DOHH2 (cell line): Measurements from ENCODE around the gene WDFY3.

Source experiments
- H3F3A ChIP-seq: fragments of 200-600 bp; sonication (generic), shearing (Covaris generic); 2 replicates; pipeline ENCODE4 v1.6.0; 2016; ENCODE audit warnings: antibody characterized with exemption, mild to moderate bottlenecking; ENCODE audit not compliant: control insufficient read depth, insufficient read depth
- H3K27ac ChIP-seq: fragments of 200-600 bp; sonication (generic); 2 replicates; pipeline ENCODE4 v1.5.1; 2014; ENCODE audit warnings: low read depth, mild to moderate bottlenecking, low read length, moderate library complexity
- H3K27me3 ChIP-seq: fragments of 200-600 bp; sonication (generic); 2 replicates; pipeline ENCODE4 v1.6.1; 2014; ENCODE audit warnings: mild to moderate bottlenecking, low read length, mixed read lengths; ENCODE audit not compliant: control insufficient read depth
- H3K36me3 ChIP-seq: fragments of 200-600 bp; sonication (generic); 2 replicates; pipeline ENCODE4 v1.6.1; 2014; ENCODE audit warnings: mild to moderate bottlenecking, low read length, moderate library complexity, mixed read lengths; ENCODE audit not compliant: control insufficient read depth
- H3K4me1 ChIP-seq: fragments of 200-600 bp; sonication (generic); 2 replicates; pipeline ENCODE4 v1.6.1; 2014; ENCODE audit warnings: mild to moderate bottlenecking, low read length, mixed read lengths; ENCODE audit not compliant: control insufficient read depth
- H3K4me2 ChIP-seq: fragments of 200-600 bp; sonication (generic); 2 replicates; pipeline ENCODE4 v1.6.0; 2014; ENCODE audit warnings: mild to moderate bottlenecking, low read length, moderate library complexity
- H3K4me3 ChIP-seq: fragments of 200-600 bp; sonication (generic); 2 replicates; pipeline ENCODE4 v1.5.1; 2014; ENCODE audit warnings: mild to moderate bottlenecking, low read length, mixed read lengths
- H3K79me2 ChIP-seq: fragments of 200-600 bp; sonication (generic); 2 replicates; pipeline ENCODE4 v1.6.1; 2014; ENCODE audit warnings: mild to moderate bottlenecking, low read length, mixed read lengths; ENCODE audit not compliant: control insufficient read depth
- H3K9me2 ChIP-seq: fragments of 200-600 bp; sonication (generic); replicated peaks from 2 replicates; pipeline ENCODE4 v1.6.1; 2014; ENCODE audit warnings: mild to moderate bottlenecking, low read length, mixed read lengths; ENCODE audit not compliant: control insufficient read depth
- H3K9me3 ChIP-seq: fragments of 200-600 bp; sonication (generic); 2 replicates; pipeline ENCODE4 v1.6.1; 2014; ENCODE audit warnings: antibody characterized with exemption, low read length, mixed read lengths; ENCODE audit not compliant: control insufficient read depth, insufficient read depth
- H4K20me1 ChIP-seq: fragments of 200-600 bp; sonication (generic); 2 replicates; pipeline ENCODE4 v1.6.0; 2014; ENCODE audit warnings: low read depth, mild to moderate bottlenecking, antibody characterized with exemption, low read length, moderate library complexity; ENCODE audit not compliant: control insufficient read depth, insufficient read depth
- EZH2phosphoT487 ChIP-seq: fragments of 200-600 bp; sonication (generic); IDR thresholded peaks from 2 replicates; pipeline ENCODE4 v1.6.1; 2017; ENCODE audit warnings: borderline replicate concordance, mild to moderate bottlenecking, antibody characterized with exemption, low read length, moderate library complexity, mixed read lengths
- TF ChIP-seq, protein P1 (sequence below): fragments of 200-600 bp; sonication (generic); IDR thresholded peaks from one replicate; pipeline ENCODE4 v1.5.1; 2014; ENCODE audit warnings: antibody characterized with exemption, mild to moderate bottlenecking, low read depth, low read length; ENCODE audit not compliant: poor library complexity, severe bottlenecking

Gene WDFY3

DNA sequence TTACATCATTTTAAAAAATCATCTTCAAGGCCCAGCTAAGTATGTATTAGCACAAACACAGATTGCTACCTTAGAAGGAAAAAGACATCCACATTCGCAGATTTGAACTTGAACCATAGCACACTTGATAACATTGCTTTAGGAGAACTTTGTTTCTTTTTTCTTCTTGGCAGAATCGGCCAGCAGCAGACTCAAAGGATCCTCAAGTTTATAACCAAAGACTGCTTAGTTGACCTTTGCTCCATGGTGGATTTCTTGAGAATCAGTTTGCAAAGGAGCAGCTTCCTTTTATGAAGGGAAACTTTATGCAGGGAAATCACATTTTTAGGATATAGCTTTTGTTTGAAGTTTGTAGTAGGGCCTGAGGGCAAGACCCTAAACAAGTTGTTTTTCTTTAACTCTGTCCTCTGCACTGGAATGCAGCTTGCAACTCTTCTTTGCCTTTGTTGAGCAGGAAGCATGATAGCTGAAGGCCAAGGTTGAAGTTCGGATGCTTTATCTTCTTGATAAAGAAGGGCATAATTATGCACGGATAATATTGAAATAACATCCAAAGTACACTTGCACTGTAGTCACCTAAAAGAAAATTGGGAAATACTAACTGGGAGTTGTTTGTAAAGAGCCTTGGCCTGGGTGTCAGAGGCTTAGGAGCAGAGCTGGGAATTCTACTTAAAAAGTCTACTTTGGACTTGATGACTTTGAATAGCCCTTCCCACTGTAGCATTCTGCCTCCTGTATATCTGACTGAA lies 305.1 kb downstream of the WDFY3 start:
- Histone ChIP-seq H3F3A (no peaks in the 10 kb centered on the region), H3K4me2 (no peak overlapping the region), H3K4me3 (no peak overlapping the region), H3K4me1 (no peaks in the 10 kb centered on the region), H3K79me2 (no peaks in the 10 kb centered on the region), H4K20me1 (no peaks in the 10 kb centered on the region), H3K9me2 (no peaks in the 10 kb centered on the region), H3K9me3 (no peaks in the 10 kb centered on the region), H3K36me3 (no peaks in the 10 kb centered on the region), H3K27me3 (no peaks in the 10 kb centered on the region), H3K27ac (no peak overlapping the region)
- TF ChIP-seq EZH2phosphoT487: no peak
- TF ChIP-seq, protein P1, sequence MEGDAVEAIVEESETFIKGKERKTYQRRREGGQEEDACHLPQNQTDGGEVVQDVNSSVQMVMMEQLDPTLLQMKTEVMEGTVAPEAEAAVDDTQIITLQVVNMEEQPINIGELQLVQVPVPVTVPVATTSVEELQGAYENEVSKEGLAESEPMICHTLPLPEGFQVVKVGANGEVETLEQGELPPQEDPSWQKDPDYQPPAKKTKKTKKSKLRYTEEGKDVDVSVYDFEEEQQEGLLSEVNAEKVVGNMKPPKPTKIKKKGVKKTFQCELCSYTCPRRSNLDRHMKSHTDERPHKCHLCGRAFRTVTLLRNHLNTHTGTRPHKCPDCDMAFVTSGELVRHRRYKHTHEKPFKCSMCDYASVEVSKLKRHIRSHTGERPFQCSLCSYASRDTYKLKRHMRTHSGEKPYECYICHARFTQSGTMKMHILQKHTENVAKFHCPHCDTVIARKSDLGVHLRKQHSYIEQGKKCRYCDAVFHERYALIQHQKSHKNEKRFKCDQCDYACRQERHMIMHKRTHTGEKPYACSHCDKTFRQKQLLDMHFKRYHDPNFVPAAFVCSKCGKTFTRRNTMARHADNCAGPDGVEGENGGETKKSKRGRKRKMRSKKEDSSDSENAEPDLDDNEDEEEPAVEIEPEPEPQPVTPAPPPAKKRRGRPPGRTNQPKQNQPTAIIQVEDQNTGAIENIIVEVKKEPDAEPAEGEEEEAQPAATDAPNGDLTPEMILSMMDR: no peak

DNA sequence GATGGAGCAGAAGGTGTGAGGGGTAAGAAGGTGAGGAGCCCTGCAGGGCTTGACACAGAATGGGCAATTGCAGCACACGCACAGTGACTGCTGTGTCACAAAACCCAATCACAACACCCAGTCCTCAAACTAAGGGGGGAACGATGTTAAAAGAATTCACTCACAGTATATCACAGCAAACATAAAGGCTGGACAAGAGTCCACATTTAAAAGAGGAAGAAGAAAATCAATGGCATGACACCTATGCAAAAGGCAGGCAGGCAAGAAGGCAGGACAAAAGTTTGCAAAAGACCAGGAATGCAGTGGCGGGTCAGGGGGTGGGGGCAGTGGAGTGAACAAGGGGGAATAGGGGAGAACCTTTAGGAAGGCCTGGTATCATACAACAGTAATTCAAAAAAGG lies 305.9 kb downstream of the WDFY3 start:
- no peak for TF ChIP-seq EZH2phosphoT487
- TF ChIP-seq, protein P1: no peak
- Histone ChIP-seq H3K79me2 (no peaks in the 10 kb centered on the region), H3K4me3 (no peak overlapping the region), H3K4me2 (no peak overlapping the region), H3K36me3 (no peaks in the 10 kb centered on the region), H3K27ac (no peak overlapping the region), H3K9me3 (no peaks in the 10 kb centered on the region), H3K27me3 (no peaks in the 10 kb centered on the region), H3K9me2 (no peaks in the 10 kb centered on the region), H3F3A (no peaks in the 10 kb centered on the region), H4K20me1 (no peaks in the 10 kb centered on the region), H3K4me1 (no peaks in the 10 kb centered on the region)

DNA sequence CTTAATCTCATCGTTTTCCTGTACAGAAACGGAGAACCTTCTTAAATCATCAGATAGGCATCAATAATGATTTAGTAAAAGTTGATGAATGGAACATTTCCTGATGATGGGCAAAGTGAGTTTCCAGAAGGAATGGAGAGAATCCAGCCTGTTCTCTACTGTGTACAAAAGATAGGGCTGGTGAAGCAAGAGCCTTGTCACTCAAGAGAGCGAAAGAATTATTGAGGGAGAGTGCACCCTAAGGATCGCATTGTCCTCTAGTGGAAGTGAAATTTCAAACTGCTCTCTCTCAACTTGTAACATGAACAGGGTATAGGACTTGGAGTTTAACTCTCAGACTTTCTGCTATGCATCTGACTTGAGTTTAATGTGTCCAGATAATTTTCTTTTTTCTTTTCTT lies 314.0 kb downstream of the WDFY3 start:
- Histone ChIP-seq H3K9me3 (no peaks in the 10 kb centered on the region), H3K27ac (no peak overlapping the region)

More for the DNA sequence above, 314.0 kb downstream of the WDFY3 start:
- H3K36me3 ChIP-seq: no peaks in the 10 kb centered on the region
- H3F3A ChIP-seq: no peaks in the 10 kb centered on the region
- no peaks in the 10 kb centered on the region for H3K27me3 ChIP-seq
- TF ChIP-seq EZH2phosphoT487: no peak
- TF ChIP-seq, protein P1: no peak
- H3K79me2 ChIP-seq: no peaks in the 10 kb centered on the region
- H3K4me2 ChIP-seq: no peak overlapping the region
- H3K9me2 ChIP-seq: no peaks in the 10 kb centered on the region
- H3K4me1 ChIP-seq: no peaks in the 10 kb centered on the region
- no peak overlapping the region for H3K4me3 ChIP-seq
- H4K20me1 ChIP-seq: no peaks in the 10 kb centered on the region
